Neuronal stem cell (in vitro differentiated cells): Measurements from ENCODE around the gene IFT80.

Experiments
- DNase-seq: peaks from one replicate; pipeline ENCODE4 v3.0.0-alpha.2; 2013; ENCODE audit warnings: low spot score
- H2AFZ ChIP-seq: one replicate; pipeline ENCODE4 v1.6.1; 2013; ENCODE audit warnings: mild to moderate bottlenecking, low read length, inconsistent platforms
- H2AK5ac ChIP-seq: 2 replicates; pipeline ENCODE4 v1.6.1; 2013; ENCODE audit warnings: low read depth, mild to moderate bottlenecking, inconsistent platforms, low read length, moderate library complexity, mixed read lengths
- H2BK120ac ChIP-seq: 2 replicates; pipeline ENCODE4 v1.6.1; 2013; ENCODE audit warnings: low read depth, mild to moderate bottlenecking, inconsistent platforms, low read length, moderate library complexity, mixed read lengths
- H2BK12ac ChIP-seq: one replicate; pipeline ENCODE4 v1.6.1; 2013; ENCODE audit warnings: low read length, inconsistent platforms
- H2BK15ac ChIP-seq: 2 replicates; pipeline ENCODE4 v1.6.1; 2013; ENCODE audit warnings: mild to moderate bottlenecking, low read length, inconsistent platforms, mixed read lengths
- H2BK5ac ChIP-seq: one replicate; pipeline ENCODE4 v1.6.1; 2013; ENCODE audit warnings: inconsistent platforms, mild to moderate bottlenecking, low read length, moderate library complexity
- H3K14ac ChIP-seq: one replicate; pipeline ENCODE4 v1.6.1; 2013; ENCODE audit warnings: low read length, inconsistent platforms
- H3K18ac ChIP-seq: 2 replicates; pipeline ENCODE4 v1.6.1; 2013; ENCODE audit warnings: low read length, inconsistent platforms
- H3K23ac ChIP-seq: 2 replicates; pipeline ENCODE4 v1.6.1; 2013; ENCODE audit warnings: low read depth, mild to moderate bottlenecking, mixed read lengths, low read length, inconsistent platforms; ENCODE audit not compliant: poor library complexity
- H3K27ac ChIP-seq: replicated peaks from 3 replicates; pipeline ENCODE4 v1.5.1; 2013; ENCODE audit warnings: low read length, inconsistent platforms
- H3K27me3 ChIP-seq, 3 experiments: 2 replicates each; pipeline ENCODE4 v1.6.1; 2013; ENCODE audit warnings: low read length in 3 of 3, mild to moderate bottlenecking in 2 of 3, inconsistent platforms in 1 of 3, low read depth in 1 of 3, mixed read lengths in 1 of 3, moderate library complexity in 1 of 3; ENCODE audit not compliant: control insufficient read depth in 3 of 3, insufficient read depth in 3 of 3
- H3K36me3 ChIP-seq, 2 donors: replicated peaks in 1 of 2; 2 replicates each; pipeline ENCODE4 v1.6.1; 2013; ENCODE audit warnings: low read length in 2 of 2; ENCODE audit not compliant: control insufficient read depth in 2 of 2, insufficient read depth in 2 of 2
- H3K4ac ChIP-seq: 2 replicates; pipeline ENCODE4 v1.6.1; 2013; ENCODE audit warnings: inconsistent platforms, mild to moderate bottlenecking, low read length, moderate library complexity
- H3K4me1 ChIP-seq, 2 donors: 1 replicate in 1 of 2; 2 replicates in 1 of 2; pipeline ENCODE4 v1.6.1; 2013; ENCODE audit warnings: low read length in 2 of 2, low read depth in 1 of 2; ENCODE audit not compliant: control insufficient read depth in 2 of 2, insufficient read depth in 1 of 2
- H3K4me2 ChIP-seq: one replicate; pipeline ENCODE4 v1.6.1; 2013; ENCODE audit warnings: mild to moderate bottlenecking, low read length, inconsistent platforms; ENCODE audit not compliant: insufficient read depth, poor library complexity, severe bottlenecking
- H3K4me3 ChIP-seq, 2 donors: 2 replicates each; pipeline ENCODE4 v1.5.1; 2013; ENCODE audit warnings: low read length in 2 of 2, mild to moderate bottlenecking in 2 of 2, inconsistent platforms in 1 of 2, moderate library complexity in 1 of 2
- H3K79me1 ChIP-seq: one replicate; pipeline ENCODE4 v1.6.1; 2013; ENCODE audit warnings: low read depth, mild to moderate bottlenecking, inconsistent platforms, low read length, moderate library complexity
- H3K9ac ChIP-seq: one replicate; pipeline ENCODE4 v1.6.1; 2013; ENCODE audit warnings: mild to moderate bottlenecking, low read depth, low read length, inconsistent platforms; ENCODE audit not compliant: poor library complexity
- H3K9me3 ChIP-seq, 2 donors: replicated peaks in 1 of 2; 2 replicates each; pipeline versions ENCODE3 to v1.6.1; 2013; ENCODE audit warnings: low read length in 2 of 2, mild to moderate bottlenecking in 2 of 2, inconsistent platforms in 1 of 2, low read depth in 1 of 2, mixed read lengths in 1 of 2, moderate library complexity in 1 of 2; ENCODE audit not compliant: control insufficient read depth in 2 of 2, insufficient read depth in 1 of 2
- H4K8ac ChIP-seq: one replicate; pipeline ENCODE4 v1.6.1; 2013; ENCODE audit warnings: low read depth, mild to moderate bottlenecking, inconsistent platforms, low read length, moderate library complexity
- H4K91ac ChIP-seq: one replicate; pipeline ENCODE4 v1.6.1; 2013; ENCODE audit warnings: low read length, low read depth, mild to moderate bottlenecking, inconsistent platforms; ENCODE audit not compliant: poor library complexity
- WGBS, 2 donors: extraction: QIAGEN DNeasy Blood & Tissue Kit; methylation state at CpG; one replicate each; pipeline ENCODE4 v1.1.7; 2013; ENCODE audit warnings: missing lambda C conversion rate in 2 of 2, mixed read lengths in 1 of 2; ENCODE audit not compliant: insufficient read length in 2 of 2, insufficient replicate concordance in 1 of 2; ENCODE audit errors: extremely low coverage in 2 of 2; 5-methylcytosine and 5-hydroxymethylcytosine counted together

Gene IFT80

DNA sequence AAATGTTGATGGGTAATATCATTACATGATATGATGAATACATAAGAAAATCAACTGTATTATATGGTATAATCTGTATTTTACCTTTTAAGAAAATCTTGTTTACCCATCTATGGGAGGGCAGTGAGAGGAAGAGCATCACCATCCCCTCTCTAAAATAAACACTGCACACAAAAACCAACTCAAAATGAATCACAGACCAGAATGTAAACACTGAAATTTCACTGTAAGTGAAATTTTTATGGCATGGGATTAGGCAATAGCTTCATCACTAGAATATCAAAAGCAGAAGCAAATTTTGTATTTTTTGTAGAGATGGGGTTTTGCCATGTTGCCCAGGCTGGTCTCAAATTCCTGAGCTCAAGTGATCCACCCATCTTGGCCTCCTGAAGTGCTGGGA is 26.2 kb downstream of the IFT80 start:
- Histone ChIP-seq H3K9ac (no peak overlapping the region), H2AK5ac (no peak overlapping the region), H4K91ac (no peak overlapping the region), H3K4me1 (no peaks in the 10 kb centered on the region), H2BK12ac (no peak overlapping the region), H3K4me3 (no peak overlapping the region), H3K27ac (no peak overlapping the region), H2BK120ac (no peak overlapping the region), H3K79me1 (no peaks in the 10 kb centered on the region), H3K14ac (no peak overlapping the region), H3K23ac (no peak overlapping the region), H2BK15ac (no peak overlapping the region), H3K9me3 (peaks cover 0 to 3% of the 10 kb centered on the region in 2 donors), H3K27me3 (no peaks in the 10 kb centered on the region), H3K36me3 (peaks cover 2 to 63% of the 10 kb centered on the region in 2 donors), H4K8ac (no peak overlapping the region), H2AFZ (no peak overlapping the region), H3K4ac (no peak overlapping the region), H2BK5ac (no peak overlapping the region), H3K4me2 (no peak overlapping the region), H3K18ac (no peak overlapping the region)
- DNase-seq: no peak

DNA sequence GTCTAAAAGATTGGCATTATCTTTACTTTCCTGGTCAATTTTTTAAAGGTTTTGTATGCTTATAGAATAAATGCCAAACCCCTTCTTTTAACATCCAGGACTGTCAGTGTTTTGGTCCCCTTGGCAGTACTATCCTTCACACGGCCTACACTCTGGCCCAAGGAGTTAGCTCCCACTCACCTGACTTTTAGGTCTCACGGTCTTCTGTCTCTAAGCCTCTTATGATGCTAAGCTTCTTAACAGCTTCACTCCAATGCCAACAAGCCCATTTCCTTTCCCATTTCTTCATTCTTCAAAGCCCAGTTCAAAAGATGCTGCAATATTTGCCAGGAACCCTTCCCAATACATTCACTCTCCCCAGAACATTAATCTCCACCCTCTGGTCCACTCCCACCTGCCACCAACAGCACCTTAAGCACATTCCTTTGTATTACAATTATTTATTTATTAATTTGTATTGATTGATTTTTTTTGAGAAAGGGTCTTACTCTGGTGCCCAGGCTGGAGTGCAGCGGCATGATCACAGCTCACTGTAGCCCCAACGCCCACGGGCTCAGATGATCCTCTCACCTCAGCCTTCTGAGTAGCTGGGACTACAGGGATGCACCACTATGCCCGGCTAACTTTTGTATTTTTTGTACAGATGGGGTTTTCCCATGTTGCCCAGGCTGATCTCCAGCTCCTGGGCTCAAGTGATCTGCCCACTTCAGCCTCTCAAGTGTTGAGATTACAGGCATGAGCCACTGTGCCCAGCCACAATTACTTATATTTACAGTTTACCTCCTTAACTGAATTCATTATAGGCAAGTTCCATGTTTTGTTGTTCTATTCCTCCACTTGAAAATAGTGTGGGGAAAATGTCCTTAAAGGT is 27.8 kb downstream of the IFT80 start:
- H2BK12ac ChIP-seq: no peak overlapping the region
- no peak overlapping the region for H2BK15ac ChIP-seq
- H2AFZ ChIP-seq: no peak overlapping the region
- H3K36me3 ChIP-seq: peaks cover 2 to 53% of the 10 kb centered on the region in 2 donors
- DNase-seq: no peak
- H3K27ac ChIP-seq: no peak overlapping the region
- H3K18ac ChIP-seq: no peak overlapping the region
- H3K4ac ChIP-seq: no peak overlapping the region
- no peaks in the 10 kb centered on the region for H3K4me1 ChIP-seq
- H3K9me3 ChIP-seq: peaks cover 0 to 3% of the 10 kb centered on the region in 2 donors
- no peaks in the 10 kb centered on the region for H3K27me3 ChIP-seq
- no peak overlapping the region for H2AK5ac ChIP-seq
- no peak overlapping the region for H3K23ac ChIP-seq
- H3K4me2 ChIP-seq: no peak overlapping the region
- no peaks in the 10 kb centered on the region for H3K79me1 ChIP-seq
- WGBS, 2 donors: no CpG with 5 or more reads among the region's 6 CpGs
- no peak overlapping the region for H3K9ac ChIP-seq
- no peak overlapping the region for H2BK5ac ChIP-seq
- H4K8ac ChIP-seq: no peak overlapping the region
- H3K4me3 ChIP-seq: no peak overlapping the region
- H3K14ac ChIP-seq: no peak overlapping the region
- H2BK120ac ChIP-seq: no peak overlapping the region
- no peak overlapping the region for H4K91ac ChIP-seq

DNA sequence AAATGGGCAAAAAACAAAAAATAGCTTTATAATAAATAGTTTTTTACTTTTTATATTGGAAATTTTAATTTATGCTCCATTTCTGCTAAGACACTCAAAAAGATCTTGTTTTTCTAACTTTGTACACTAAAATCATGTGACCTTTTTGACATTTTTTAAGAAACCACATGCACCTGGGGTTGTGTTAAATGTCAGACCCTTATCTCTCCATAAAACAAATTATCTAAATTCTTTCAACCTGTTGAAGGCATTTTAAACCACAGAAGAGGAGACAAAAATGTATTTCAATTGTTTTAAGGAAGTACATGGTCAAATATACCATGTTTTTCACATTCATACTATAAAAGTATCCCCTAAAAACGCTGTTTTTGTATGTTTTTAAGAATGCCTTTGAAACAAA is 29.2 kb downstream of the IFT80 start:
- H3K23ac ChIP-seq: no peak overlapping the region
- H3K36me3 ChIP-seq: peaks cover 2 to 49% of the 10 kb centered on the region in 2 donors
- H3K4me3 ChIP-seq: no peak overlapping the region
- no peaks in the 10 kb centered on the region for H3K4me1 ChIP-seq
- H3K27ac ChIP-seq: no peak overlapping the region
- H2BK5ac ChIP-seq: no peak overlapping the region
- WGBS, 2 donors: no CpG with 5 or more reads among the region's 1 CpG
- H4K8ac ChIP-seq: no peak overlapping the region
- no peak overlapping the region for H2AFZ ChIP-seq
- H3K4me2 ChIP-seq: no peak overlapping the region
- no peak overlapping the region for H2BK15ac ChIP-seq
- no peak overlapping the region for H3K9ac ChIP-seq
- H3K18ac ChIP-seq: no peak overlapping the region
- DNase-seq: no peak
- H3K14ac ChIP-seq: no peak overlapping the region
- H2BK120ac ChIP-seq: no peak overlapping the region
- H3K27me3 ChIP-seq: no peaks in the 10 kb centered on the region
- peaks cover 0 to 3% of the 10 kb centered on the region in 2 donors for H3K9me3 ChIP-seq
- no peak overlapping the region for H2AK5ac ChIP-seq
- no peak overlapping the region for H3K4ac ChIP-seq
- no peaks in the 10 kb centered on the region for H3K79me1 ChIP-seq
- no peak overlapping the region for H2BK12ac ChIP-seq
- H4K91ac ChIP-seq: no peak overlapping the region

DNA sequence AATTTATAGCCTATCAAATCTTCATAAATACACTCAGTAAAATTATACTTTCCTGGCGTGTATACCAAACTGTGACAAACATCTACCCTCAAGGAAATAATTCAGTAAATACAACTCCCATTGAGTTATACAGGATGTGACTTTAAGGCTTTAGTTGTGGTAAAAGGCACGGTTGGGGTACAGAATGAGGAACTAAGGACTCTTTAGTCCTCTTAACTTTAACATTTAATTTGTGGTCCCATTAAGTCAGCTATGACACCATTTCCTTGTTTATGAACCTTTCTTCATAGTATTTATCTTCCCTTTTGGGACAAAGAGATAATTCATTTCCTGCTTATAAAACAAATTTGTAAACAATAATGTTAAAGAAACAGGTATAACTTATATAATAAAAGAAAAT is 30.2 kb downstream of the IFT80 start:
- WGBS, 2 donors: no CpG with 5 or more reads among the region's 2 CpGs
- Histone ChIP-seq H3K23ac (no peak overlapping the region), H3K27ac (no peak overlapping the region), H2AFZ (no peak overlapping the region), H4K91ac (no peak overlapping the region), H3K4me3 (no peak overlapping the region), H3K9ac (no peak overlapping the region), H3K79me1 (no peaks in the 10 kb centered on the region), H3K14ac (no peak overlapping the region), H3K36me3 (peaks cover 0 to 39% of the 10 kb centered on the region in 2 donors), H2BK12ac (no peak overlapping the region), H2AK5ac (no peak overlapping the region), H3K27me3 (no peaks in the 10 kb centered on the region), H3K4me1 (no peaks in the 10 kb centered on the region), H2BK5ac (no peak overlapping the region), H4K8ac (no peak overlapping the region), H3K18ac (no peak overlapping the region), H2BK15ac (no peak overlapping the region), H3K4me2 (no peak overlapping the region), H3K4ac (no peak overlapping the region), H2BK120ac (no peak overlapping the region), H3K9me3 (peaks cover 0 to 3% of the 10 kb centered on the region in 2 donors)
- no peak for DNase-seq
